Measurements from ENCODE around the gene ZBTB2. TPM values are rescaled to one million over a fixed set of nuclear protein-coding genes. Genes with fewer than 3 reads are reported as not detected.

The ZBTB2 gene
- total and polyA plus RNA-seq, 10 of the 15 experiments (the other 5 are each of a cell fraction or from before 2014, with no cell fraction given), result 4.2 to 21.9 (median 15.0) TPM

DNA sequence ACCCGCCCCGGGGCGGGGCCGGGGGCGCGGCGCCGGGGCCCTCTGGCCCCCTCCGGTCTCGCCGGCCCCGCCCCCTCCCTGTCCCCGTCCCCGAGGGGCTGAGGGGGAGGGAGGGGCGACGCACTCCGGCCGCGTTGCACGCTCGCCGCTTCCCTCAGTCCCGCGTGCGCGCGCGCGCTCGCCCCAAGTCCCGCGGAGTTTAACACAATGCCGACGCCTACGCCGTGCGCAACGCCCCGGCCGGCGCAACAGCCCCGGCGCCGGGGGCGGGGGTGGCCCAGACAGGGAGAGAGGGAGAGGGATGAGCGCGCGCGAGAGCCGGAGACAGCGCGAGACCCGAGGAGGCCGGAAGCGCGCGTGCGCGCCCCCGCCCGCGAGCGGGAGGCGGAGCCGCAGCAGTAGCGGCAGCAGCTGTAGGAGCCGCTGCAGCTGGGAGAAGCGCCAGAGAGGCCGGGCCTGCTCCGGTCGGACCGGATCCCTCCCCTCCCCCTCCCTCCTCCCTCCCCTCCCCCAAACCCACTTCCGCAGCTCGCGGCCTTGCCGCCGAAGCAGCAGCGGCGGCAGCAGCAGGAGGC, 996 bp downstream of the ZBTB2 start:
- intact Hi-C loops (cut with micrococcal nuclease; ENCODE audit: unreplicated experiment), result loop anchor here (1.0 to 5.0 kb wide), 3 partner anchors 62 to 1592 kb away; partner anchors contain the start of genes FBXO5 and RMND1
- POLR2A ChIA-PET, result interaction anchor here (0.5 to 2.4 kb wide), 10 partner anchors 12 to 358 kb away, joined by 3 to 23 read pairs (median 4); partner anchors contain the start of gene RMND1
- WGBS (ENCODE audit: insufficient coverage, insufficient replicate concordance, low lambda C conversion rate, missing lambda C conversion rate), result 1% methylated on average over 24 of the region's 79 CpGs
- RAD21 ChIA-PET (ENCODE audit: unreplicated experiment), result interaction anchor here (1.4 to 2.6 kb wide), 4 partner anchors 51 to 66 kb away, joined by 4 to 11 read pairs (median 8); partner anchors contain the start of gene RMND1
- in situ Hi-C loops (cut with MboI), result no loop called here
- DNase-seq (ENCODE audit: low read depth, low spot score) (peak; percentile 94), FAIRE-seq (no peak), ATAC-seq (peak; percentile 87)
- H3K27ac ChIP-seq (ENCODE audit: control insufficient read depth, insufficient read depth), result peak overlapping the region; percentile 95
- no peak overlapping the region for H2AFZ ChIP-seq (ENCODE audit: control insufficient read depth, low read depth, low read length)
- peak overlapping the region; percentile 96; the same call in 1 of the 2 replicates for H3K9ac ChIP-seq (ENCODE audit: control insufficient read depth, insufficient read depth, low read length)
- H3K36me3 ChIP-seq (ENCODE audit: control insufficient read depth in 2 of 2, insufficient read depth in 2 of 2, low read length in 1 of 2), result peaks cover 0 to 4% of the 10 kb centered on the region in 2 experiments; a peak in 1 of 4 replicates
- 0 out of 2 replicates have a peak, but pooled peaks cover 6% of the 10 kb centered on the region for H4K20me1 ChIP-seq (ENCODE audit: control insufficient read depth, insufficient read depth)
- no peaks in the 10 kb centered on the region for H3K27me3 ChIP-seq (replicated peaks in 1 of 2; ENCODE audit: control insufficient read depth in 2 of 2, insufficient read depth in 2 of 2, low read length in 1 of 2)
- no TSS peak for BruUV-seq (replicated peaks)
- CTCF ChIA-PET, result interaction anchor here (0.9 to 1.6 kb wide), 3 partner anchors 9 to 47 kb away, joined by 3 to 5 read pairs (median 3); no protein-coding TSS in a partner anchor
- no peak overlapping the region for H3K4me2 ChIP-seq (ENCODE audit: control insufficient read depth, insufficient read depth)
- H3K79me2 ChIP-seq (ENCODE audit: control insufficient read depth, insufficient read depth, low read length), result peaks cover 87% of the 10 kb centered on the region
- H3K4me3 ChIP-seq, result peak overlapping the region; percentile 82; the same call in 1 of the 2 replicates
- H3K9me3 ChIP-seq (replicated peaks; ENCODE audit: control insufficient read depth, insufficient read depth, low read length), result no peaks in the 10 kb centered on the region
- SMC1A ChIA-PET (ENCODE audit: uncharacterized antibody, unreplicated experiment), result interaction anchor here (1.1 to 2.1 kb wide), 3 partner anchors 10 to 61 kb away, joined by 3 to 9 read pairs (median 6); partner anchors contain the start of gene RMND1
- peaks cover 29% of the 10 kb centered on the region for H3K4me1 ChIP-seq (ENCODE audit: control insufficient read depth, insufficient read depth, low read length)
- no peak for TF ChIP-seq SMC3 (IDR thresholded peaks at IDR 0.05; ENCODE audit: borderline replicate concordance, low read length)
- 0 out of 2 replicates have a peak, but pooled peaks have one; percentile 17 for TF ChIP-seq GABPA (IDR thresholded peaks at IDR 0.05; ENCODE audit: low read depth)
- peak; percentile 85 for TF ChIP-seq TCF3 (IDR thresholded peaks at IDR 0.05; ENCODE audit: borderline replicate concordance, insufficient read depth, low read depth, low read length)
- TF ChIP-seq HCFC1 (IDR thresholded peaks at IDR 0.05; ENCODE audit: low read length), result peak; percentile 52
- TF ChIP-seq, protein P1, sequence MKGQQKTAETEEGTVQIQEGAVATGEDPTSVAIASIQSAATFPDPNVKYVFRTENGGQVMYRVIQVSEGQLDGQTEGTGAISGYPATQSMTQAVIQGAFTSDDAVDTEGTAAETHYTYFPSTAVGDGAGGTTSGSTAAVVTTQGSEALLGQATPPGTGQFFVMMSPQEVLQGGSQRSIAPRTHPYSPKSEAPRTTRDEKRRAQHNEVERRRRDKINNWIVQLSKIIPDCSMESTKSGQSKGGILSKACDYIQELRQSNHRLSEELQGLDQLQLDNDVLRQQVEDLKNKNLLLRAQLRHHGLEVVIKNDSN (IDR thresholded peaks at IDR 0.05; ENCODE audit: borderline replicate concordance, extremely low read length, insufficient read depth, low read depth, low read length), result no peak
- no peak for TF ChIP-seq HDGF (IDR thresholded peaks at IDR 0.05)
- no peak for TF ChIP-seq BCL3 (IDR thresholded peaks at IDR 0.05; ENCODE audit: borderline replicate concordance, insufficient read depth, low read depth, low read length, poor library complexity, severe bottlenecking)
- peak; percentile 83 for TF ChIP-seq POLR2AphosphoS5 (IDR thresholded peaks at IDR 0.05; ENCODE audit: low read length)
- TF ChIP-seq ZNF207 (IDR thresholded peaks at IDR 0.05; ENCODE audit: borderline replicate concordance), result peak; percentile 33; the same call in 1 of the 2 replicates
- peak; percentile 13 for TF ChIP-seq SP1 (IDR thresholded peaks at IDR 0.05; ENCODE audit: low read depth, low read length)
- peak; percentile 92 for TF ChIP-seq TAF1 (IDR thresholded peaks at IDR 0.05; ENCODE audit: borderline replicate concordance, low read depth, low read length)
- TF ChIP-seq RELA (IDR thresholded peaks at IDR 0.05; ENCODE audit: borderline replicate concordance, partially characterized antibody), result peak; percentile 10
- peak; percentile 58; the same call in 1 of the 2 replicates for TF ChIP-seq IRF5 (IDR thresholded peaks at IDR 0.05; ENCODE audit: borderline replicate concordance)
- 0 out of 2 replicates have a peak, but pooled peaks have one; percentile 16 for TF ChIP-seq ESRRA (IDR thresholded peaks at IDR 0.05; ENCODE audit: low read length)
- TF ChIP-seq FOXM1 (IDR thresholded peaks at IDR 0.05; ENCODE audit: low read depth, low read length), result no peak
- TF ChIP-seq TARDBP (IDR thresholded peaks at IDR 0.05; ENCODE audit: borderline replicate concordance), result no peak
- TF ChIP-seq ZNF622 (IDR thresholded peaks at IDR 0.05), result no peak
- TF ChIP-seq EGR1 (IDR thresholded peaks at IDR 0.05; ENCODE audit: borderline replicate concordance in 1 of 2, low read depth in 2 of 2, low read length in 2 of 2), result peak; percentile 87 to 94
- no peak for TF ChIP-seq NFYA (IDR thresholded peaks at IDR 0.05; ENCODE audit: borderline replicate concordance, low read depth, low read length)
- TF ChIP-seq NFIC (IDR thresholded peaks at IDR 0.05; ENCODE audit: low read depth, low read length), result no peak
- TF ChIP-seq POU2F2 (IDR thresholded peaks at IDR 0.05; ENCODE audit: borderline replicate concordance, low read depth, low read length), result peak; percentile 47; the same call in 1 of the 3 replicates
